Neural crest cell (in vitro differentiated cells): ENCODE measurements around the gene MRPS27. TPM values are rescaled to one million over a fixed set of nuclear protein-coding genes. Genes with fewer than 3 reads are reported as not detected.

Experiments
- DNase-seq: peaks from one replicate; pipeline ENCODE4 v3.0.0; 2021; ENCODE audit warnings: low read depth, mixed read lengths, low spot score
- H3K27ac Mint-ChIP-seq: one replicate; pipeline ENCODE4 v1.8.0; 2021; ENCODE audit warnings: mild to moderate bottlenecking, mixed read lengths; ENCODE audit not compliant: unreplicated experiment
- H3K27me3 Mint-ChIP-seq: 2 replicates; pipeline ENCODE4 v1.8.0; 2021; ENCODE audit warnings: low read depth, mild to moderate bottlenecking, mixed read lengths
- H3K36me3 Mint-ChIP-seq: 2 replicates; pipeline ENCODE4 v1.8.0; 2021; ENCODE audit warnings: low read depth, mild to moderate bottlenecking, mixed read lengths
- H3K4me1 Mint-ChIP-seq: 2 replicates; pipeline ENCODE4 v1.8.0; 2021; ENCODE audit warnings: mixed read lengths
- H3K4me3 Mint-ChIP-seq: one replicate; pipeline ENCODE4 v1.8.0; 2021; ENCODE audit warnings: mild to moderate bottlenecking, mixed read lengths
- H3K9me3 Mint-ChIP-seq: 2 replicates; pipeline ENCODE4 v1.8.0; 2021; ENCODE audit warnings: mixed read lengths
- CTCF ChIP-seq: fragments of 200-600 bp; sonication (generic); conservative IDR thresholded peaks from 2 replicates; pipeline ENCODE4 v1.5.0; 2021; ENCODE audit warnings: antibody characterized with exemption, mild to moderate bottlenecking
- total RNA-seq: library from RNA; stranded (reverse); gene quantifications from 2 replicates; pipeline ENCODE4 v1.2.1, GENCODE V29; 2021

MRPS27 gene
- total RNA-seq, 1 donor from 2014 or later, result 86.5 TPM

- peaks cover 13% of the 10 kb centered on the region for H3K4me1 Mint-ChIP-seq
- no peak for DNase-seq
- H3K36me3 Mint-ChIP-seq, result peaks cover 6% of the 10 kb centered on the region
- no peak overlapping the region for H3K27ac Mint-ChIP-seq
- TF ChIP-seq CTCF, result peak; percentile 33
- H3K4me3 Mint-ChIP-seq, result peak overlapping the region; percentile 48
- H3K9me3 Mint-ChIP-seq, result no peaks in the 10 kb centered on the region
- no peaks in the 10 kb centered on the region for H3K27me3 Mint-ChIP-seq
These were observed 5.4 kb downstream of the MRPS27 start for GRCh38 chr5:72314571-72315172.

DNA sequence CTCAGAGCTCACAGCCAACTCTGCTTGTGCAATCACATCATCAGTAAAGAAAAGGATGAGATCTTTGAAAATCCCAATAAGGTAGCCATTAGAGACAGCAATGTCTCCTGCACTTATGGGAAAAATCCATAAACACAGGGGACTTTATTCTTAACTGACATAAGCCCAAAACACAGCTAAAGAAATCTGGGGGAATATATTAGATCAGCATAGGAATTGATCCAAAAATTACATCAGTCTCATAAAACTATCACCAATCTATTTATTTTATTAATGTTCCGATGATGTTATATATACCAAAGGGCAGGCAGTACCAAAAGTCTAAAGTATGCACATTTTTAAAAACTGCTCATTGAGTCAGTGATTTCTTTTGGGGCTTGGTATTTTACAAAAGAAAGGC, 6.9 kb downstream of the MRPS27 start:
- Mint-ChIP-seq H3K36me3 (peaks cover 6% of the 10 kb centered on the region), H3K27me3 (no peaks in the 10 kb centered on the region), H3K4me1 (peaks cover 17% of the 10 kb centered on the region), H3K9me3 (no peaks in the 10 kb centered on the region), H3K4me3 (no peak overlapping the region), H3K27ac (no peak overlapping the region)
- no peak for TF ChIP-seq CTCF
- DNase-seq, result no peak

DNA sequence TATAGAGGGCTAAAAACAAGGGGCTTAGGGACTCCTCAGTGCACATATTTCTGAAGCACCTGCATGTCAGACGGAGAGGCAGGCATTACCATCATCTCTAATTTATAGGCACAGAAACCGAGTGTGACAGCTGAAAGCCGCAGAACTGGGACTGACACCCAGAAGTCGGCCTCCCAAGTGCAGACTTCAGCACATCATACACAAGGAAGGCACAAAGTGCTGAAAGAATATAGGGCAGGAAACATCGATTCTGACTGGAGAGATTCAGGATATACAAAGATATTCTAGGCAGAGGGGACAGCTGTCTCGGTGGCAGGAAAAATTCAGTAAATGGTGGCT, 11.2 kb downstream of the MRPS27 start:
- TF ChIP-seq CTCF, result no peak
- H3K36me3 Mint-ChIP-seq, result peaks cover 3% of the 10 kb centered on the region
- peak overlapping the region; percentile 90 for H3K4me3 Mint-ChIP-seq
- peak overlapping the region; percentile 65 for H3K27ac Mint-ChIP-seq
- no peaks in the 10 kb centered on the region for H3K27me3 Mint-ChIP-seq
- H3K4me1 Mint-ChIP-seq, result peaks cover 28% of the 10 kb centered on the region
- no peak for DNase-seq
- no peaks in the 10 kb centered on the region for H3K9me3 Mint-ChIP-seq

DNA sequence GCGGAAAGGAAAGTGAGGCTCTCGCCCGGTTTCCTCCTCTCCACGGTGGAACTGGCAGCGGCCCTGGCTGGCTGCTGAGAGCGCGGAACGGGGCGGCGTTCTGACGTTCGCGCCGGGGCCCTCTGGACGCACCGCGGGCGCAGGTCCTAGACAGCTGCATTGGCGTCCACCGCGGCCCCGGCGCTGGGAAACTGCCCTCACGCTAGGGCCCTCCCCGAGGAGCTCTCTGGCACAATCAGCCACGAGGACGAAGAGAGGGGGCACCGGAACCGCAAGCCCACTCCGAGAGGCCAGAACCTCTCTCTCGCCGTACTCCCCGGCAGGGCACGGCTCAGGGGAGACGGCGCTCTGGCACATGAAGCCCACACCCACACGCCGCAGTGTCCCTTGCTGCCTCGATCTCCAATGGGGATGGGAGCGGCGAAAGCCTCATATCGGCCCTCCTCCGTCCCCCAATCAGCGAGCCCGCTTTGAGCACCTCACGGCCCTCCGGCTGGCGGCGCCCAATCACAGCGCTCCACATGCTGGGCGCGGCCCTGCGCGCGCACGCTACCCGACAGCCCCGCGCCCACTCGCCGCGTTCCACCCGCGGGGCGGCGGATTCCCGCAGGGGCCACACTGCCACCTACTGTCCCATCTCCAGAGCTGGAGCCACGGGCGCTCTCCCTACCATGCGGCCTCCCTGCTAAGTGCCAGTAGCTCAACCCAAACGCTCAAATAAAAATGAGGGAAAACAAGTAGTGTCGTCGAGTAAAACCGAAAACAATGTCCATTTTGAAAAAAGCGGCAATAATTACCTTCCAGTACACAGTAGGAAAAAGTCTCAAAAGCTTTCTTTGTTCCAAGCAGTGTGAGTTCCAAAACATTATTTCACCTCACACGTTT, 11.8 kb downstream of the MRPS27 start:
- H3K4me3 Mint-ChIP-seq, result peak overlapping the region; percentile 90
- peak; percentile 78 for TF ChIP-seq CTCF
- peaks cover 3% of the 10 kb centered on the region for H3K36me3 Mint-ChIP-seq
- peak; percentile 89 for DNase-seq
- no peaks in the 10 kb centered on the region for H3K9me3 Mint-ChIP-seq
- peak overlapping the region; percentile 93 for H3K27ac Mint-ChIP-seq
- H3K27me3 Mint-ChIP-seq, result no peaks in the 10 kb centered on the region
- H3K4me1 Mint-ChIP-seq, result peaks cover 28% of the 10 kb centered on the region

GRCh38 chr5:72307573-72307967, 12.5 kb downstream of the MRPS27 start:
- peaks cover 33% of the 10 kb centered on the region for H3K4me1 Mint-ChIP-seq
- no peak for TF ChIP-seq CTCF
- no peaks in the 10 kb centered on the region for H3K27me3 Mint-ChIP-seq
- H3K36me3 Mint-ChIP-seq, result no peaks in the 10 kb centered on the region
- H3K9me3 Mint-ChIP-seq, result no peaks in the 10 kb centered on the region
- peak overlapping the region; percentile 90 for H3K4me3 Mint-ChIP-seq
- H3K27ac Mint-ChIP-seq, result peak overlapping the region; percentile 93
- no peak for DNase-seq
